Adrenal gland (tissue), 5 donors: ENCODE results near the gene NR3C1.

Experiments used
- POLR2A ChIP-seq, 2 donors: fragments of 450-650 bp; IDR thresholded peaks; one replicate each; pipeline ENCODE4 v1.6.1; 2017; ENCODE audit warnings: antibody characterized with exemption in 2 of 2, mild to moderate bottlenecking in 2 of 2, moderate library complexity in 1 of 2
- TF ChIP-seq, protein P1 (sequence below), 6 experiments: fragments of 450-650 bp in 4 of 6; fragments of 200-600 bp in 2 of 6; sonication (generic) in 1 of 6; IDR thresholded peaks; 1 replicate in 5 of 6; 2 replicates in 1 of 6; pipeline versions ENCODE4 v1.5.1 to v1.8.0; 2016 to 2021; ENCODE audit warnings: antibody characterized with exemption in 6 of 6, mild to moderate bottlenecking in 2 of 6, moderate library complexity in 1 of 6
- donor health status: DM: no; HTN: no; CAD: no.

GRCh38 chr5:143304836-143305475 is 98.5 kb downstream of the NR3C1 start:
- TF ChIP-seq, protein P1, sequence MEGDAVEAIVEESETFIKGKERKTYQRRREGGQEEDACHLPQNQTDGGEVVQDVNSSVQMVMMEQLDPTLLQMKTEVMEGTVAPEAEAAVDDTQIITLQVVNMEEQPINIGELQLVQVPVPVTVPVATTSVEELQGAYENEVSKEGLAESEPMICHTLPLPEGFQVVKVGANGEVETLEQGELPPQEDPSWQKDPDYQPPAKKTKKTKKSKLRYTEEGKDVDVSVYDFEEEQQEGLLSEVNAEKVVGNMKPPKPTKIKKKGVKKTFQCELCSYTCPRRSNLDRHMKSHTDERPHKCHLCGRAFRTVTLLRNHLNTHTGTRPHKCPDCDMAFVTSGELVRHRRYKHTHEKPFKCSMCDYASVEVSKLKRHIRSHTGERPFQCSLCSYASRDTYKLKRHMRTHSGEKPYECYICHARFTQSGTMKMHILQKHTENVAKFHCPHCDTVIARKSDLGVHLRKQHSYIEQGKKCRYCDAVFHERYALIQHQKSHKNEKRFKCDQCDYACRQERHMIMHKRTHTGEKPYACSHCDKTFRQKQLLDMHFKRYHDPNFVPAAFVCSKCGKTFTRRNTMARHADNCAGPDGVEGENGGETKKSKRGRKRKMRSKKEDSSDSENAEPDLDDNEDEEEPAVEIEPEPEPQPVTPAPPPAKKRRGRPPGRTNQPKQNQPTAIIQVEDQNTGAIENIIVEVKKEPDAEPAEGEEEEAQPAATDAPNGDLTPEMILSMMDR (IDR thresholded peaks at IDR 0.05) = no peak
- TF ChIP-seq POLR2A (IDR thresholded peaks at IDR 0.05) = no peak
